Panc1 (cell line): Measurements from ENCODE around the gene A4GNT. TPM values are rescaled to one million over a fixed set of nuclear protein-coding genes. Genes with fewer than 3 reads are reported as not detected.

Experiments used
- ATAC-seq: fragments of 200-7000 bp; cut with Tn5 transposase; 2 replicates; pipeline ENCODE4 v1.9.1; 2020; ENCODE audit warnings: mild to moderate bottlenecking, moderate library complexity
- BruUV-seq: library from RNA; stranded (reverse); fragments of 400-500 nt; replicated peaks from 2 replicates; lab custom pipeline; 2021; lab: Mats Ljungman, UMichigan
- CTCF ChIA-PET: fragments of 300-600 bp; sonication (Branson Sonifier 250); formaldehyde crosslinking; loops from one replicate; lab custom pipeline; 2022; ENCODE audit warnings: antibody characterized with exemption; lab: Charles Lee
- POLR2A ChIA-PET: fragments of 300-600 bp; sonication (Branson Sonifier 250); formaldehyde crosslinking; loops from one replicate; lab custom pipeline; 2022; ENCODE audit warnings: antibody characterized with exemption; lab: Charles Lee
- DNase-seq: peaks from one replicate; pipeline ENCODE4 v3.0.0-alpha.2; 2010; ENCODE audit warnings: low read depth, low spot score
- H3K27ac ChIP-seq: 2 replicates; pipeline ENCODE4 v1.5.1; 2011; ENCODE audit warnings: mild to moderate bottlenecking, low read length, inconsistent platforms
- H3K27me3 ChIP-seq: fragments of 200-500 bp; sonication (Bioruptor generic); 2 replicates; pipeline ENCODE4 v1.6.0; 2014; ENCODE audit warnings: low read length, inconsistent platforms; ENCODE audit not compliant: control insufficient read depth, insufficient read depth
- H3K36me3 ChIP-seq: fragments of 200-500 bp; sonication (Bioruptor generic); 2 replicates; pipeline ENCODE4 v1.5.1; 2014; ENCODE audit warnings: inconsistent platforms, mild to moderate bottlenecking, low read length, moderate library complexity; ENCODE audit not compliant: control insufficient read depth, insufficient read depth
- H3K4me1 ChIP-seq: 2 replicates; pipeline ENCODE4 v1.5.1; 2011; ENCODE audit warnings: inconsistent platforms, mild to moderate bottlenecking, low read length, moderate library complexity; ENCODE audit not compliant: control insufficient read depth, insufficient read depth
- H3K4me3 ChIP-seq, 2 experiments: 2 replicates each; pipeline ENCODE4 v1.5.1; 2011 to 2012; ENCODE audit warnings: low read depth in 2 of 2, low read length in 2 of 2, mild to moderate bottlenecking in 2 of 2, inconsistent platforms in 1 of 2, moderate library complexity in 1 of 2
- H3K9me3 ChIP-seq: fragments of 200-500 bp; sonication (Bioruptor generic); 2 replicates; pipeline ENCODE4 v1.5.1; 2014; ENCODE audit warnings: low read depth, mild to moderate bottlenecking, inconsistent platforms, low read length, moderate library complexity; ENCODE audit not compliant: control insufficient read depth, insufficient read depth
- POLR2AphosphoS5 ChIP-seq: IDR thresholded peaks from 2 replicates; pipeline ENCODE4 v1.6.1; 2012; ENCODE audit warnings: mild to moderate bottlenecking, low read depth, low read length, moderate library complexity
- SIN3A ChIP-seq: IDR thresholded peaks from 2 replicates; pipeline ENCODE4 v1.6.1; 2012; ENCODE audit warnings: low read depth, mild to moderate bottlenecking, low read length, moderate library complexity, borderline replicate concordance; ENCODE audit not compliant: insufficient read depth
- TCF7L2 ChIP-seq: IDR thresholded peaks from 2 replicates; pipeline ENCODE4 v1.6.1; 2011; ENCODE audit warnings: mild to moderate bottlenecking, low read depth, low read length, inconsistent platforms
- in situ Hi-C: cut with HindIII; loops from 2 replicates; pipeline ENCODE4 v1.10.0; 2016; ENCODE audit warnings: low sequenced_read_pairs, low pct_unique_long_range_greater_than_20kb
- intact Hi-C: fragments of 100-400 bp; cut with micrococcal nuclease; formaldehyde crosslinking; loops from one replicate; pipeline ENCODE4 v1.10.0; 2022; ENCODE audit not compliant: unreplicated experiment
- total RNA-seq: library from RNA; stranded (reverse); gene quantifications from one replicate; pipeline ENCODE4 v1.2.1, GENCODE V29; 2021; ENCODE audit not compliant: unreplicated experiment
- TF ChIP-seq, protein P1 (sequence below), 2 experiments: IDR thresholded peaks; 2 replicates each; pipeline ENCODE4 v1.6.1; 2011 to 2012; ENCODE audit warnings: low read depth in 2 of 2, control low read depth in 1 of 2, low read length in 1 of 2, mild to moderate bottlenecking in 1 of 2, moderate library complexity in 1 of 2; ENCODE audit not compliant: insufficient read depth in 1 of 2
- TF ChIP-seq, protein P2 (sequence below): fragments of 450-650 bp; IDR thresholded peaks from 2 replicates; pipeline ENCODE4 v1.5.1; 2017; ENCODE audit warnings: mild to moderate bottlenecking

A4GNT gene
- total RNA-seq, 1 experiment from 2014 or later = not detected

DNA sequence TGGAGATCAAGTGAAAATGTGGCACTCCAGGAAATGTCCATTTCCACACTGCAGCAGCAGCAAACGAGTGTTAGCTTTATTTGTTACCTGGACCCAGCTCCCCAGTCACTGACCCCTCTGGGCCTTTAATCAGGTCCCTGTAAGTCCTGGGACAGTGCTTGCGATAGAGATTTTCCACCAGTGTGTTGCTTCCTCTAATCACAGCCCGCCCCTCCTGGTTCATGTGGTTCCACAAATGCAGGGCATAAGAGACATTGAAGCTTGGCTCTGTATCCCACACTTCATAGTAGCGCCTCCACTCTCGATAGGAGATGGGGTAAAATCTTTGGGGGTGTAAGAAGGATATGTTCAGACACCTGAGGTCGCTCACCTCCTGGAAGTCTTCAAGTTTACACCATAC, 8.0 kb downstream of the A4GNT start:
- ChIA-PET POLR2A (no interaction called here), CTCF (no interaction called here)
- no peak overlapping the region for H3K27ac ChIP-seq
- no peak for DNase-seq
- ATAC-seq = no peak
- intact Hi-C loops = no loop called here
- in situ Hi-C loops = no loop called here
- no peaks in the 10 kb centered on the region; the same call in 1 of the 2 replicates for H3K9me3 ChIP-seq
- BruUV-seq = no TSS peak
- H3K36me3 ChIP-seq = no peaks in the 10 kb centered on the region
- TF ChIP-seq POLR2AphosphoS5 = no peak
- TF ChIP-seq TCF7L2 = no peak
- TF ChIP-seq, protein P1, sequence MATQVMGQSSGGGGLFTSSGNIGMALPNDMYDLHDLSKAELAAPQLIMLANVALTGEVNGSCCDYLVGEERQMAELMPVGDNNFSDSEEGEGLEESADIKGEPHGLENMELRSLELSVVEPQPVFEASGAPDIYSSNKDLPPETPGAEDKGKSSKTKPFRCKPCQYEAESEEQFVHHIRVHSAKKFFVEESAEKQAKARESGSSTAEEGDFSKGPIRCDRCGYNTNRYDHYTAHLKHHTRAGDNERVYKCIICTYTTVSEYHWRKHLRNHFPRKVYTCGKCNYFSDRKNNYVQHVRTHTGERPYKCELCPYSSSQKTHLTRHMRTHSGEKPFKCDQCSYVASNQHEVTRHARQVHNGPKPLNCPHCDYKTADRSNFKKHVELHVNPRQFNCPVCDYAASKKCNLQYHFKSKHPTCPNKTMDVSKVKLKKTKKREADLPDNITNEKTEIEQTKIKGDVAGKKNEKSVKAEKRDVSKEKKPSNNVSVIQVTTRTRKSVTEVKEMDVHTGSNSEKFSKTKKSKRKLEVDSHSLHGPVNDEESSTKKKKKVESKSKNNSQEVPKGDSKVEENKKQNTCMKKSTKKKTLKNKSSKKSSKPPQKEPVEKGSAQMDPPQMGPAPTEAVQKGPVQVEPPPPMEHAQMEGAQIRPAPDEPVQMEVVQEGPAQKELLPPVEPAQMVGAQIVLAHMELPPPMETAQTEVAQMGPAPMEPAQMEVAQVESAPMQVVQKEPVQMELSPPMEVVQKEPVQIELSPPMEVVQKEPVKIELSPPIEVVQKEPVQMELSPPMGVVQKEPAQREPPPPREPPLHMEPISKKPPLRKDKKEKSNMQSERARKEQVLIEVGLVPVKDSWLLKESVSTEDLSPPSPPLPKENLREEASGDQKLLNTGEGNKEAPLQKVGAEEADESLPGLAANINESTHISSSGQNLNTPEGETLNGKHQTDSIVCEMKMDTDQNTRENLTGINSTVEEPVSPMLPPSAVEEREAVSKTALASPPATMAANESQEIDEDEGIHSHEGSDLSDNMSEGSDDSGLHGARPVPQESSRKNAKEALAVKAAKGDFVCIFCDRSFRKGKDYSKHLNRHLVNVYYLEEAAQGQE (IDR thresholded peaks at IDR 0.05; ENCODE audit: insufficient read depth in 1 of 2, low read depth in 2 of 2, low read length in 1 of 2) = no peak
- TF ChIP-seq, protein P2, sequence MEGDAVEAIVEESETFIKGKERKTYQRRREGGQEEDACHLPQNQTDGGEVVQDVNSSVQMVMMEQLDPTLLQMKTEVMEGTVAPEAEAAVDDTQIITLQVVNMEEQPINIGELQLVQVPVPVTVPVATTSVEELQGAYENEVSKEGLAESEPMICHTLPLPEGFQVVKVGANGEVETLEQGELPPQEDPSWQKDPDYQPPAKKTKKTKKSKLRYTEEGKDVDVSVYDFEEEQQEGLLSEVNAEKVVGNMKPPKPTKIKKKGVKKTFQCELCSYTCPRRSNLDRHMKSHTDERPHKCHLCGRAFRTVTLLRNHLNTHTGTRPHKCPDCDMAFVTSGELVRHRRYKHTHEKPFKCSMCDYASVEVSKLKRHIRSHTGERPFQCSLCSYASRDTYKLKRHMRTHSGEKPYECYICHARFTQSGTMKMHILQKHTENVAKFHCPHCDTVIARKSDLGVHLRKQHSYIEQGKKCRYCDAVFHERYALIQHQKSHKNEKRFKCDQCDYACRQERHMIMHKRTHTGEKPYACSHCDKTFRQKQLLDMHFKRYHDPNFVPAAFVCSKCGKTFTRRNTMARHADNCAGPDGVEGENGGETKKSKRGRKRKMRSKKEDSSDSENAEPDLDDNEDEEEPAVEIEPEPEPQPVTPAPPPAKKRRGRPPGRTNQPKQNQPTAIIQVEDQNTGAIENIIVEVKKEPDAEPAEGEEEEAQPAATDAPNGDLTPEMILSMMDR = no peak
- no peak for TF ChIP-seq SIN3A
- no peaks in the 10 kb centered on the region for H3K4me1 ChIP-seq
- no peak overlapping the region for H3K4me3 ChIP-seq
- no peaks in the 10 kb centered on the region for H3K27me3 ChIP-seq

DNA sequence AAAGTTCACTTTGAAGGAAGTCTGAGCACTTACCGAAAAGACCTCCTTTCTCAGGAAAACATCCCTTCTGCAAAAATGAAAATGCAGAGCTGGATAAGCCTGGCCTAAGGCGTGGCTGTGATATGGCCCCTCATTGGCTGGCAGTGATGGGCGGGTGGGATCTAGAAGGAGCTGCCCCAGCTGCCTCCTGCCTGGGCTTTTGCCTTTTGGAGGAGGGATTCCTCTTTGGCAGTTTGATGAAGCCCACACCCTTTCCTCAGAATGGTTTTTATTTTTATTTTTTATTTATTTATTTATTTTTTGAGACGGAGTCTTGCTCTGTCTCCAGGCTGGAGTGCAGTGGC, 12.8 kb downstream of the A4GNT start:
- intact Hi-C loops = loop anchor here (1.0 kb wide), 1 partner anchor 51 kb away; no protein-coding TSS in a partner anchor
- no peak for ATAC-seq
- CTCF ChIA-PET = interaction anchor here (1.0 kb wide), 1 partner anchor 50 kb away, joined by 7 read pairs; no protein-coding TSS in a partner anchor

More for the DNA sequence above, 12.8 kb downstream of the A4GNT start:
- DNase-seq = no peak
- POLR2A ChIA-PET = interaction anchor here (0.6 kb wide), 1 partner anchor 41 kb away, joined by 5 read pairs; no protein-coding TSS in a partner anchor
- Histone ChIP-seq H3K27me3 (no peaks in the 10 kb centered on the region), H3K9me3 (no peaks in the 10 kb centered on the region; the same call in 1 of the 2 replicates), H3K4me3 (no peak overlapping the region), H3K4me1 (peaks cover 5% of the 10 kb centered on the region), H3K27ac (no peak overlapping the region), H3K36me3 (no peaks in the 10 kb centered on the region; the same call in 1 of the 2 replicates)
- in situ Hi-C loops = no loop called here
- TF ChIP-seq, protein P2 = no peak
- TF ChIP-seq POLR2AphosphoS5 (no peak), TCF7L2 (no peak), SIN3A (no peak)
- TF ChIP-seq, protein P1 (IDR thresholded peaks at IDR 0.05; ENCODE audit: insufficient read depth in 1 of 2, low read depth in 2 of 2, low read length in 1 of 2) = no peak
- BruUV-seq = no TSS peak
